H9 (cell line): ENCODE results near the gene PMEPA1. TPM values are rescaled to one million over a fixed set of nuclear protein-coding genes. Genes with fewer than 3 reads are reported as not detected.
"Not testable (repeated sequence)": the region's sequence is repeated elsewhere in the genome, so short reads cannot be mapped to it uniquely, and the experiment has no call there.

ENCODE experiments used
- DNase-seq: peaks from one replicate; pipeline ENCODE4 v3.0.0-alpha.2; 2017
- H2AFZ ChIP-seq: one replicate; pipeline ENCODE4 v1.6.1; 2013; ENCODE audit warnings: mild to moderate bottlenecking, low read length, control low read depth, moderate library complexity
- H2AK5ac ChIP-seq: 2 replicates; pipeline ENCODE4 v1.6.1; 2013; ENCODE audit warnings: low read length, control low read depth, mixed read lengths; ENCODE audit not compliant: insufficient read length
- H2BK120ac ChIP-seq: one replicate; pipeline ENCODE4 v1.6.1; 2013; ENCODE audit warnings: low read depth, mild to moderate bottlenecking, low read length, control low read depth, inconsistent platforms; ENCODE audit not compliant: poor library complexity, severe bottlenecking
- H2BK12ac ChIP-seq: 2 replicates; pipeline ENCODE4 v1.6.1; 2013; ENCODE audit warnings: low read length, control low read depth, mixed read lengths, low read depth; ENCODE audit not compliant: insufficient read length
- H2BK15ac ChIP-seq: 2 replicates; pipeline ENCODE4 v1.6.1; 2013; ENCODE audit warnings: low read depth, low read length, control low read depth
- H2BK20ac ChIP-seq: one replicate; pipeline ENCODE4 v1.6.1; 2013; ENCODE audit warnings: low read depth, mild to moderate bottlenecking, low read length, control low read depth, inconsistent platforms; ENCODE audit not compliant: poor library complexity, severe bottlenecking
- H2BK5ac ChIP-seq: 2 replicates; pipeline ENCODE4 v1.6.1; 2013; ENCODE audit warnings: low read length, control low read depth, mixed read lengths; ENCODE audit not compliant: insufficient read length
- H3K14ac ChIP-seq: 2 replicates; pipeline ENCODE4 v1.6.1; 2013; ENCODE audit warnings: low read length, control low read depth; ENCODE audit not compliant: insufficient read depth
- H3K18ac ChIP-seq: 2 replicates; pipeline ENCODE4 v1.6.1; 2013; ENCODE audit warnings: low read depth, mild to moderate bottlenecking, mixed read lengths, low read length, control low read depth; ENCODE audit not compliant: insufficient read length
- H3K23ac ChIP-seq: 2 replicates; pipeline ENCODE4 v1.6.1; 2013; ENCODE audit warnings: low read length, control low read depth, mixed read lengths, low read depth; ENCODE audit not compliant: insufficient read length
- H3K23me2 ChIP-seq: 2 replicates; pipeline ENCODE4 v1.6.1; 2013; ENCODE audit warnings: low read depth, mild to moderate bottlenecking, mixed read lengths, low read length, control low read depth; ENCODE audit not compliant: insufficient read length, poor library complexity, severe bottlenecking
- H3K27ac ChIP-seq: 2 replicates; pipeline ENCODE4 v1.5.1; 2013; ENCODE audit warnings: low read length, control low read depth, mixed read lengths, low read depth; ENCODE audit not compliant: insufficient read length
- H3K27me3 ChIP-seq: 2 replicates; pipeline ENCODE4 v1.6.1; 2013; ENCODE audit warnings: low read length, control low read depth, inconsistent platforms; ENCODE audit not compliant: insufficient read depth
- H3K4ac ChIP-seq: 2 replicates; pipeline ENCODE4 v1.6.1; 2013; ENCODE audit warnings: low read depth, mild to moderate bottlenecking, control low read depth, inconsistent platforms, low read length, moderate library complexity
- H3K4me1 ChIP-seq: 2 replicates; pipeline ENCODE4 v1.6.1; 2013; ENCODE audit warnings: low read length, control low read depth, inconsistent platforms; ENCODE audit not compliant: insufficient read depth
- H3K4me2 ChIP-seq: 2 replicates; pipeline ENCODE4 v1.6.1; 2013; ENCODE audit warnings: low read length, control low read depth, mixed read lengths; ENCODE audit not compliant: insufficient read length, insufficient read depth
- H3K56ac ChIP-seq: 2 replicates; pipeline ENCODE4 v1.6.1; 2013; ENCODE audit warnings: low read depth, mild to moderate bottlenecking, mixed read lengths, low read length, control low read depth; ENCODE audit not compliant: insufficient read length
- H3K79me1 ChIP-seq: 2 replicates; pipeline ENCODE4 v1.6.1; 2013; ENCODE audit warnings: low read depth, mild to moderate bottlenecking, moderate library complexity, low read length, control low read depth, inconsistent platforms; ENCODE audit not compliant: insufficient read depth, poor library complexity, severe bottlenecking
- H3K79me2 ChIP-seq: 2 replicates; pipeline ENCODE4 v1.6.1; 2013; ENCODE audit warnings: low read length, control low read depth, inconsistent platforms; ENCODE audit not compliant: insufficient read depth
- H3K9ac ChIP-seq: 2 replicates; pipeline ENCODE4 v1.6.1; 2013; ENCODE audit warnings: low read length, control low read depth, mixed read lengths; ENCODE audit not compliant: insufficient read length; ENCODE audit errors: extremely low read depth
- H3K9me3 ChIP-seq: one replicate; pipeline ENCODE4 v1.6.1; 2013; ENCODE audit warnings: low read depth, low read length, inconsistent platforms; ENCODE audit not compliant: control insufficient read depth
- H3T11ph ChIP-seq: one replicate; pipeline ENCODE4 v1.6.1; 2013; ENCODE audit warnings: mild to moderate bottlenecking, low read length, control low read depth, inconsistent platforms
- H4K20me1 ChIP-seq: one replicate; pipeline ENCODE4 v1.6.1; 2013; ENCODE audit not compliant: control insufficient read depth, insufficient read length, insufficient read depth
- H4K5ac ChIP-seq: 2 replicates; pipeline ENCODE4 v1.6.1; 2013; ENCODE audit warnings: low read depth, mild to moderate bottlenecking, mixed read lengths, low read length, control low read depth; ENCODE audit not compliant: insufficient read length
- H4K8ac ChIP-seq: replicated peaks from 2 replicates; pipeline ENCODE4 v1.6.1; 2013; ENCODE audit warnings: low read length, control low read depth, mixed read lengths, low read depth; ENCODE audit not compliant: insufficient read length
- H4K91ac ChIP-seq: 2 replicates; pipeline ENCODE4 v1.6.1; 2013; ENCODE audit warnings: low read depth, mild to moderate bottlenecking, moderate library complexity, mixed read lengths, low read length, control low read depth; ENCODE audit not compliant: insufficient read length
- H3K27ac Mint-ChIP-seq, 3 experiments: 2 replicates in 2 of 3; 3 replicates in 1 of 3; pipeline ENCODE4 v1.8.0; 2020 to 2021; ENCODE audit warnings: mixed read lengths in 3 of 3, mild to moderate bottlenecking in 1 of 3, moderate library complexity in 1 of 3
- H3K27me3 Mint-ChIP-seq: 2 replicates; pipeline ENCODE4 v1.8.0; 2021; ENCODE audit warnings: low read depth, mild to moderate bottlenecking, moderate library complexity, mixed read lengths
- H3K36me3 Mint-ChIP-seq, 3 experiments: 2 replicates in 2 of 3; 3 replicates in 1 of 3; pipeline ENCODE4 v1.8.0; 2020 to 2021; ENCODE audit warnings: low read depth in 3 of 3, mixed read lengths in 3 of 3; ENCODE audit not compliant: insufficient read depth in 1 of 3
- H3K4me1 Mint-ChIP-seq, 2 experiments: 2 replicates each; pipeline ENCODE4 v1.8.0; 2020; ENCODE audit warnings: mixed read lengths in 2 of 2
- H3K4me3 Mint-ChIP-seq, 2 experiments: 2 replicates in 1 of 2; 3 replicates in 1 of 2; pipeline ENCODE4 v1.8.0; 2020 to 2021; ENCODE audit warnings: mild to moderate bottlenecking in 2 of 2, mixed read lengths in 2 of 2, moderate library complexity in 1 of 2
- H3K9me3 Mint-ChIP-seq, 2 experiments: 2 replicates in 1 of 2; 3 replicates in 1 of 2; pipeline ENCODE4 v1.8.0; 2020; ENCODE audit warnings: mild to moderate bottlenecking in 2 of 2, mixed read lengths in 2 of 2, moderate library complexity in 1 of 2
- WGBS: extraction: QIAGEN DNeasy Blood & Tissue Kit; methylation state at CpG from one replicate; pipeline ENCODE4 v1.1.7; 2013; ENCODE audit warnings: missing lambda C conversion rate, low lambda C conversion rate, mixed read lengths; ENCODE audit not compliant: insufficient read length; ENCODE audit errors: extremely low coverage; 5-methylcytosine and 5-hydroxymethylcytosine counted together
- total RNA-seq: library from RNA; stranded (reverse); gene quantifications from 2 replicates; pipeline ENCODE4 v1.2.1, GENCODE V29; 2021

The PMEPA1 gene
- total RNA-seq, 1 experiment from 2014 or later, result 34.6 TPM

DNA sequence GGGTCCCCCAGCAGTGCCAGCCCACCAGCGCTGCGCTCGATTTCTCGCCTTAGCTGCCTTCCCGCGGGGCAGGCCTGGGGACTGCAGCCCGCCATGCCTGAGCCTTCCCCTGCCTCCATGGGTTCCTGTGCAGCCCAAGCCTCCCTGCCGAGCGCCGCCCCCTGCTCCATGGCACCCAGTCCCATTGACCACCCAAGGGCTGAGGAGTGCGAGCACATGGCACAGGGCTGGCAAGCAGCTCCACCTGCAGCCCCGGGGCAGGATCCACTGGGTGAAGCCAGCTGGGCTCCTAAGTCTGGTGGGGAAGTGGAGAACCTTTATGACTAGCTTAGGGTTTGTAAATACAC, 80.9 kb downstream of the PMEPA1 start:
- H3K4me1 Mint-ChIP-seq, H2BK15ac ChIP-seq, H3K9ac ChIP-seq, H3K27me3 ChIP-seq, H4K20me1 ChIP-seq, H2AK5ac ChIP-seq, H3K23ac ChIP-seq, H3T11ph ChIP-seq, H4K5ac ChIP-seq, H2BK20ac ChIP-seq, H3K9me3 ChIP-seq, DNase-seq, H2BK120ac ChIP-seq, H3K23me2 ChIP-seq, H4K8ac ChIP-seq, H3K4ac ChIP-seq, H3K27ac ChIP-seq, H3K27ac Mint-ChIP-seq, H3K4me1 ChIP-seq, H2BK12ac ChIP-seq, H3K56ac ChIP-seq, H3K14ac ChIP-seq, H3K79me2 ChIP-seq, H3K4me2 ChIP-seq, H3K79me1 ChIP-seq, H2AFZ ChIP-seq, H2BK5ac ChIP-seq, H3K36me3 Mint-ChIP-seq, H3K4me3 Mint-ChIP-seq, H3K9me3 Mint-ChIP-seq, H4K91ac ChIP-seq, H3K18ac ChIP-seq: not testable (repeated sequence)
- peaks cover 13% of the 10 kb centered on the region for H3K27me3 Mint-ChIP-seq
- WGBS, result no CpG with 5 or more reads among the region's 12 CpGs
